Inflammatory macrophage (primary cell): ENCODE results near the gene CORO2A.
A peak's percentile ranks its signal among the peaks of the same experiment; 100 is the strongest.
"Not testable (repeated sequence)": the region's sequence is repeated elsewhere in the genome, so short reads cannot be mapped to it uniquely, and the experiment has no call there.

Experiments
- DNase-seq, 2 donors: peaks; one replicate each; pipeline ENCODE4 v3.0.0-alpha.2; 2020 to 2022

Gene CORO2A

GRCh38 chr9:98190757-98191105, 1.7 kb downstream of the CORO2A start:
- DNase-seq = no peak

GRCh38 chr9:98189412-98189811, 3.0 kb downstream of the CORO2A start:
- no peak for DNase-seq

- no peak for DNase-seq
Measured at GRCh38 chr9:98187926-98188325, 4.5 kb downstream of the CORO2A start.

GRCh38 chr9:98186236-98186635, 6.2 kb downstream of the CORO2A start:
- DNase-seq = no peak

GRCh38 chr9:98185611-98186171, 6.7 kb downstream of the CORO2A start:
- DNase-seq = no peak

GRCh38 chr9:98185021-98185567, 7.3 kb downstream of the CORO2A start:
- no peak for DNase-seq

GRCh38 chr9:98184326-98184725, 8.1 kb downstream of the CORO2A start:
- no peak for DNase-seq

- DNase-seq = no peak
Measured at GRCh38 chr9:98182889-98183599, 9.4 kb downstream of the CORO2A start.

GRCh38 chr9:98182069-98182820, 10.2 kb downstream of the CORO2A start:
- DNase-seq = no peak

- DNase-seq = no peak
Measured at GRCh38 chr9:98181746-98182068, 10.7 kb downstream of the CORO2A start.

GRCh38 chr9:98180996-98181395, 11.4 kb downstream of the CORO2A start:
- DNase-seq = no peak

GRCh38 chr9:98178874-98179850, 13.3 kb downstream of the CORO2A start:
- no peak for DNase-seq

- peak; percentile 15 to 62 for DNase-seq
Measured at GRCh38 chr9:98176391-98177259, 15.8 kb downstream of the CORO2A start.

- no peak for DNase-seq
Measured at GRCh38 chr9:98175762-98176161, 16.7 kb downstream of the CORO2A start.

- DNase-seq = no peak
Measured at GRCh38 chr9:98175028-98175569, 17.3 kb downstream of the CORO2A start.

- DNase-seq = not testable (repeated sequence)
Measured at GRCh38 chr9:98174502-98174918, 17.9 kb downstream of the CORO2A start.

- DNase-seq = no peak
Measured at GRCh38 chr9:98173181-98173580, 19.3 kb downstream of the CORO2A start.

GRCh38 chr9:98172604-98173003, 19.8 kb downstream of the CORO2A start:
- no peak for DNase-seq

GRCh38 chr9:98171176-98171925, 21.1 kb downstream of the CORO2A start:
- DNase-seq = no peak

GRCh38 chr9:98168941-98169488, 23.4 kb downstream of the CORO2A start:
- no peak for DNase-seq
